SK-N-SH treated with all-trans-retinoic acid at 6 μM for 48 hours (cell line): ENCODE results near the gene PCP4.
"Not testable (repeated sequence)": the region's sequence is repeated elsewhere in the genome, so short reads cannot be mapped to it uniquely, and the experiment has no call there.

Experiments used
- ATAC-seq: fragments of 200-7000 bp; cut with Tn5 transposase; 3 replicates; pipeline ENCODE4 v1.9.1; 2020; ENCODE audit warnings: mild to moderate bottlenecking, moderate library complexity
- ARNTL ChIP-seq: fragments of 450-650 bp; formaldehyde crosslinking; IDR thresholded peaks from 2 replicates; pipeline ENCODE4 v1.5.0; 2020; ENCODE audit warnings: low read depth, mild to moderate bottlenecking, moderate library complexity, borderline replicate concordance
- BACH2 ChIP-seq: fragments of 250-450 bp; sonication (Bioruptor Pico); IDR thresholded peaks from 2 replicates; pipeline ENCODE4 v1.9.0; 2021; ENCODE audit warnings: mild to moderate bottlenecking, borderline replicate concordance
- CREB5 ChIP-seq: fragments of 250-450 bp; sonication (Bioruptor Pico); IDR thresholded peaks from 2 replicates; pipeline ENCODE4 v1.5.1; 2020; ENCODE audit warnings: low read depth, mild to moderate bottlenecking, moderate library complexity
- CSDC2 ChIP-seq: fragments of 250-450 bp; sonication (Bioruptor Pico); IDR thresholded peaks from 2 replicates; pipeline ENCODE4 v1.5.0; 2020; ENCODE audit warnings: mild to moderate bottlenecking, moderate library complexity
- CSRNP3 ChIP-seq: fragments of 250-450 bp; sonication (Bioruptor Pico); IDR thresholded peaks from 2 replicates; pipeline ENCODE4 v1.5.1; 2021; ENCODE audit warnings: mild to moderate bottlenecking, moderate library complexity
- ESRRG ChIP-seq: fragments of 250-450 bp; sonication (Bioruptor Pico); IDR thresholded peaks from 2 replicates; pipeline ENCODE4 v1.6.1; 2021; ENCODE audit warnings: mild to moderate bottlenecking
- GLIS3 ChIP-seq: fragments of 250-450 bp; sonication (Bioruptor Pico); IDR thresholded peaks from 2 replicates; pipeline ENCODE4 v1.5.0; 2020; ENCODE audit warnings: mild to moderate bottlenecking, moderate library complexity
- ISL1 ChIP-seq: fragments of 250-450 bp; sonication (Bioruptor Pico); IDR thresholded peaks from 2 replicates; pipeline ENCODE4 v2.1.2; 2022; ENCODE audit warnings: mild to moderate bottlenecking, moderate library complexity
- PATZ1 ChIP-seq: fragments of 250-450 bp; sonication (Bioruptor Pico); IDR thresholded peaks from 2 replicates; pipeline ENCODE4 v1.8.0; 2020; ENCODE audit warnings: mild to moderate bottlenecking, moderate library complexity, borderline replicate concordance
- POU6F1 ChIP-seq: fragments of 250-450 bp; sonication (Bioruptor Pico); IDR thresholded peaks from 2 replicates; pipeline ENCODE4 v1.8.0; 2021; ENCODE audit warnings: low read depth, mild to moderate bottlenecking, moderate library complexity, borderline replicate concordance
- PPARA ChIP-seq: fragments of 250-450 bp; sonication (Bioruptor Pico); IDR thresholded peaks from 2 replicates; pipeline ENCODE4 v1.5.0; 2020; ENCODE audit warnings: mild to moderate bottlenecking, borderline replicate concordance
- RARB ChIP-seq: fragments of 250-450 bp; sonication (Bioruptor Pico); IDR thresholded peaks from 2 replicates; pipeline ENCODE4 v1.8.0; 2021; ENCODE audit warnings: mild to moderate bottlenecking, moderate library complexity
- SNAI2 ChIP-seq: fragments of 250-450 bp; sonication (Bioruptor Pico); IDR thresholded peaks from 2 replicates; pipeline ENCODE4 v1.5.0; 2020; ENCODE audit warnings: mild to moderate bottlenecking, moderate library complexity
- TCF4 ChIP-seq: fragments of 250-450 bp; sonication (Bioruptor Pico); IDR thresholded peaks from 2 replicates; pipeline ENCODE4 v1.8.0; 2021; ENCODE audit warnings: mild to moderate bottlenecking, moderate library complexity, borderline replicate concordance
- TOX ChIP-seq: fragments of 250-450 bp; sonication (Bioruptor Pico); IDR thresholded peaks from 2 replicates; pipeline ENCODE4 v1.8.0; 2021; ENCODE audit warnings: mild to moderate bottlenecking, moderate library complexity, borderline replicate concordance
- TSHZ2 ChIP-seq: fragments of 250-450 bp; sonication (Bioruptor Pico); IDR thresholded peaks from 2 replicates; pipeline ENCODE4 v1.5.0; 2020; ENCODE audit warnings: mild to moderate bottlenecking, moderate library complexity
- ZC3H10 ChIP-seq: fragments of 250-450 bp; sonication (Bioruptor Pico); IDR thresholded peaks from 2 replicates; pipeline ENCODE4 v1.5.1; 2021; ENCODE audit warnings: mild to moderate bottlenecking, moderate library complexity
- ZFP3 ChIP-seq: fragments of 250-450 bp; sonication (Bioruptor Pico); IDR thresholded peaks from 2 replicates; pipeline ENCODE4 v1.5.0; 2020; ENCODE audit warnings: mild to moderate bottlenecking, moderate library complexity
- ZNF565 ChIP-seq: fragments of 450-650 bp; formaldehyde crosslinking; conservative IDR thresholded peaks from 2 replicates; pipeline ENCODE4 v1.5.0; 2020; ENCODE audit warnings: low read depth, mild to moderate bottlenecking, moderate library complexity
- ZNF70 ChIP-seq: fragments of 450-650 bp; formaldehyde crosslinking; IDR thresholded peaks from 2 replicates; pipeline ENCODE4 v1.5.0; 2020; ENCODE audit warnings: mild to moderate bottlenecking, moderate library complexity
- ZNF8 ChIP-seq: fragments of 450-650 bp; formaldehyde crosslinking; IDR thresholded peaks from 2 replicates; pipeline ENCODE4 v1.5.0; 2020; ENCODE audit warnings: mild to moderate bottlenecking, moderate library complexity

The PCP4 gene

GRCh38 chr21:39882839-39883195 is 15.6 kb downstream of the PCP4 start:
- TF ChIP-seq CSDC2 (CRISPR knock-in tag): no peak
- TF ChIP-seq TOX (CRISPR knock-in tag): no peak
- TF ChIP-seq RARB (CRISPR knock-in tag): no peak
- no peak for TF ChIP-seq ZC3H10 (CRISPR knock-in tag)
- TF ChIP-seq ISL1 (CRISPR knock-in tag): no peak
- TF ChIP-seq POU6F1 (CRISPR knock-in tag): no peak
- no peak for TF ChIP-seq ARNTL
- TF ChIP-seq ZNF70 (CRISPR knock-in tag): no peak
- TF ChIP-seq SNAI2 (CRISPR knock-in tag): no peak
- TF ChIP-seq PATZ1 (CRISPR knock-in tag): no peak
- TF ChIP-seq ZFP3 (CRISPR knock-in tag): no peak
- no peak for TF ChIP-seq BACH2 (CRISPR knock-in tag)
- no peak for ATAC-seq

- no peak for ATAC-seq
- no peak for TF ChIP-seq ARNTL
- no peak for TF ChIP-seq TCF4
- no peak for TF ChIP-seq ESRRG (CRISPR knock-in tag)
- no peak for TF ChIP-seq CSRNP3 (CRISPR knock-in tag)
- no peak for TF ChIP-seq ZFP3 (CRISPR knock-in tag)
- no peak for TF ChIP-seq TSHZ2 (CRISPR knock-in tag)
- no peak for TF ChIP-seq ZNF70 (CRISPR knock-in tag)
Observed at GRCh38 chr21:39885119-39885848, 18.0 kb downstream of the PCP4 start.

- TF ChIP-seq TOX (CRISPR knock-in tag) (no peak), GLIS3 (CRISPR knock-in tag) (no peak), CSRNP3 (CRISPR knock-in tag) (no peak), PPARA (CRISPR knock-in tag) (no peak), CSDC2 (CRISPR knock-in tag) (no peak), ZFP3 (CRISPR knock-in tag) (no peak), ARNTL (no peak), ESRRG (CRISPR knock-in tag) (no peak), TCF4 (no peak), BACH2 (CRISPR knock-in tag) (no peak)
- TF ChIP-seq, all 23 proteins: peak for 0
- no peak for ATAC-seq
Observed at GRCh38 chr21:39888848-39889247, 21.6 kb downstream of the PCP4 start.

GRCh38 chr21:39891111-39891510 is 23.9 kb downstream of the PCP4 start:
- TF ChIP-seq ZNF565: no peak
- TF ChIP-seq CREB5: no peak
- TF ChIP-seq POU6F1 (CRISPR knock-in tag): no peak
- no peak for TF ChIP-seq ISL1 (CRISPR knock-in tag)
- TF ChIP-seq PPARA (CRISPR knock-in tag): no peak
- no peak for TF ChIP-seq ZNF8 (CRISPR knock-in tag)
- TF ChIP-seq ZFP3 (CRISPR knock-in tag): no peak
- TF ChIP-seq, all 23 proteins: peak for 0
- ATAC-seq: no peak

- ATAC-seq: not testable (repeated sequence)
Observed at GRCh38 chr21:39891863-39892262, 24.6 kb downstream of the PCP4 start.
